HG03066 (cell line): ENCODE data around the gene HEXD.
"Not testable (repeated sequence)": the region's sequence is repeated elsewhere in the genome, so short reads cannot be mapped to it uniquely, and the experiment has no call there.

Source experiments
- ATAC-seq: cut with Tn5 transposase; IDR thresholded peaks from one replicate; pipeline ENCODE4 v1.9.1; 2021; ENCODE audit warnings: low read depth; ENCODE audit not compliant: unreplicated experiment

HEXD gene

GRCh38 chr17:82394278-82394677 is 23.9 kb upstream of the HEXD start:
- ATAC-seq, result no peak

- no peak for ATAC-seq
These were observed 21.3 kb upstream of the HEXD start for GRCh38 chr17:82396601-82397435.

DNA sequence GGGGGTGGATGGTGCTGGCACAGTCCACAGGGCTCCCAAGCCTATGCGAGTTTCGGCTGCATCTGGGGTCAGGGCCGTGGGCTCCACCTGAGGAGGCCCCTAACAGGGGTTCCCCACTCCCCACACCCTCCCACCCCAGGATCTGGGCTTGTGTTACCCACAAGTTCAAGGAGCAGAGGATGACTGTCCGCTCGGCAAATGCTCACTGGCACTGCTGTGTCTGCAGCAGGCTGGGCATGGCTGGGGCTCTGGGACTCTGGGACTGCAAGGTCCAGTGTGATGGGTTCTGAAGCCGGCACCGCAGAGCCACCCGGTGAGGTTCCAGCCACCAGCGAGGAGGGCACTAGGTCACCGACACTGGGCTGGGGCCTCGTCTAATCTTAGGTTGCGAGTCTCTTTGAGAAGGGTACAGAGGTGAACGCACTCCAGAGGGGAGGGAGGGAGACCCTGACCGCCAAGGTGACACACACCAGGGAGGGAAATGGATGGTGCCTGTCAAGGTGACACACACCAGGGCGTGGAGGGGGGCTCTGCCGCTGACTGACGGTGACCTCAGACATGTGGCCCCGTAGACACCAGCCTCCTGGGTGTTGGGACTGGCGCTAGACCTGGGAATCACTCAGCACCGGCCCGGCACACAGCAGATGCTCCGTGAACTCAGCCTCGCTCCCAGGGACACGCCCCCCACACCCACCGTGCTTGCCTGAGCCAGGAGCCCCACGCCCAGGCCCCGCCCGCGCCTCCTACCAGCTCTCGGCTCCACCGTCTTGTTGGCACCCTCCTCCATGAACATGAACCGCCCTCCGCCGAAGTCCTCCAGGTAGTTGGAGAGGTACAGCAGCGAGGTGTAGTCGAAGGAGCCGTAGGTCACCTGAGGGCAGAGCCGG is 20.5 kb upstream of the HEXD start:
- no peak for ATAC-seq

- ATAC-seq, result no peak
These were observed 19.1 kb upstream of the HEXD start for GRCh38 chr17:82399041-82399441.

- ATAC-seq, result no peak
These were observed 18.5 kb upstream of the HEXD start for GRCh38 chr17:82399601-82400101.

DNA sequence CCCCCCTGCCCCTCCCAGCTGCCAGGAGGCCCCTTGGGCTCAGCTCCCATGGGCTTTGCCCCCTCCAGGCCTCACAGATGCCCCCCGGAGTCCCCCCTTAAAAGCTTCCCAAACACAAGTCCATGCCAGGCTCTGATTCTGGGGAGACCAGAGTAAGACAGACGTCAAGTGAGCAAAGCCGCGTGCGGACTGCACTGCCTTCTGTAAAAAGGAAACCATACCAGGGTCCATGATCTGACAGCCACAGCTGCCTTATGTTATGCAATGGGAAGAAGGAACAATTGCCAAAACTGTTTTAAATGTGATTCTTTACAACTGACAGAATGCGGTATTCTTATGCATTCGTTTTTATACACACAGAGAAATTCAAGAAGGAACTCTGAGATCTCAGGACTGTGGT is 17.9 kb upstream of the HEXD start:
- ATAC-seq, result no peak

GRCh38 chr17:82400830-82401229 is 17.3 kb upstream of the HEXD start:
- ATAC-seq, result no peak

DNA sequence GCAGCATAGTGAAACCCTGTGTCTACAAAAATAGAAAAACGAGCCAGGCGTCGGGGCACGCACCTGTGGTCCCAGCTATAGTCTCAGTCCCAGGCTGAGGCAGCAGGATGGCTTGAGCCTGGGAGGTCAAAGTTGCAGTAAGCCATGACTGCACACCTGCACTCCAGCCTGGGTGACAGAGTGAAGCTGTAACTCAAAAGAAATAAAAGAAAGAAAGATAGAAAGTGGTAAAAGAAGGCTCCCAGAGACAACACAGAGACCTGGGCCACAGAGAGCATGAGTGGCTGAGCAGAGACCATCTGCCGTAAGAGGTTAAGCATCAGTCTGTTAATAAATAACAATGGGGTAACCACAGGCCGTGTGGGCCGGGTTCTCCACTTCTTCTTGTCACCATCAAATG is 15.3 kb upstream of the HEXD start:
- ATAC-seq, result peak; percentile 74

DNA sequence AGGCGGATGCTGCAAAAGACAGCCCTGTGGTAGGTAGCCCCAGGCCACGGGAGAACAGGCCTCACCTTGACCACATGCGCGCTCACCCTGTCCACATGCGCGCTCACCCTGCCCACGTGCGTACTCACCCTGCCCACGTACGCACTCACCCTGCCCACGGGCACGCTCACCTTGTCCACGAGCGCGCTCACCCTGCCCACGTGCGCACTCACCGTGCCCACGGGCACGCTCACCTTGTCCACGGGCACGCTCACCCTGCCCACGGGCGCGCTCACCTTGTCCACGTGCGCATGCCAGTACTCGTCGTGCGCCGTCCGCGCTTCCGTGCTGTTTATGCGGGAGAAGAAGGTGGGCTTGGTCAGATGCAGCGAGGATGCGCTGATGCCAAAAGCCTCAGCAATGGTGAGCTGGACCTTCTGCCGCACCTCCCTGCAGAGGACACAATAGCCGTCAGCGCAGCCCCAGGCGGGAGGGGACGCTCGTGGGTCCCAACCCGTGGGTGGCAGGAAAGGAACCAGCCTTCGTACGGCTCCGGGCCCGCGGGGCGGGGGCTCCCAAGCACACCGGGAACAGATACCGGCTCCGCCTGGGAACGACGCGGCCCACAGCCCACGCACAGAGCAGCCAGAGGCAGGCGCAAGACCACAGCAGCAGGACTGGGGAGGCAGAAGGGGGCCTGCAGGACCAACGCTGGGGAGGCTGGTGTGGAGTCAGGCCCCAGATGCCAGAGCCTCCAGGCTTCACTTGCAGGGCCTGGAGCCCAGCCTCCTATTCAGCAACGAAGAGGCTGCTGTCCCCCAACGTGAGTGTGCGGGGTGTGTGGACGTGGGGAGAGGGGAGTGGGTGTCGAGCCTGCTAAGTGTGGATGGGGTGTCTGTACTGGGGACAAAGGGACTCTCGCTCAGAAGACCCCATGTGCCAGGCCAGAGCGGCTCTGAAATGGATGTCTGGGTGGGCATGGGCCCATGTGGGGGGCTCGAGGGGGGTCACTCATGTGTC is 14.2 kb upstream of the HEXD start:
- ATAC-seq, result no peak

- no peak for ATAC-seq
These were observed 13.1 kb upstream of the HEXD start for GRCh38 chr17:82405051-82405450.

DNA sequence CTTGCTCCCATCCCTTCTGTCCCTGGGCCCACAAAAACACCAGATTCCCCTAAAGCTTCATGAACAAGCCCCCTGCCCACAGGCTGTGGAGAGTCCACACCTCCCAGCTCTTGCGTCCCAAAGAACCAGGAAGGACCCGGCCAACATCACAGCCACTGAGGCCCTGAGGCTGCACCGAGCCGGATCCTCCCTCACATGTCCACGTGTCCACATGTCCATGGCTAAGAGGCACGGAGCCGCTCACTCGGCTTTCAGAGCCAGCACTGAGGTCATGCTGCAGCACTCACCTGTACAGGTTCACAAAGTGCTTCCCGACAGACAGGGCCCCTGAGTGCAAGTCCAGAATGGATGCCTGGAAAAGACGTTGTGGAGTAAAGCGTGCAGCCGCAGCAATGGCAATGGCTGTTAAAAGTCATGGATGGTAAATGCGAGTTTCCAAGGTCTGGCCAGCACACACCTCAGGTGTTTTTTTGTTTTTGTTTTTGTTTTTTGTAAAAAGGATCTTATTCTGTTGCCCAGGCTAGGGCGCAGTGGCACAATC is 11.9 kb upstream of the HEXD start:
- ATAC-seq, result no peak

GRCh38 chr17:82407255-82407654 is 10.9 kb upstream of the HEXD start:
- ATAC-seq, result no peak

DNA sequence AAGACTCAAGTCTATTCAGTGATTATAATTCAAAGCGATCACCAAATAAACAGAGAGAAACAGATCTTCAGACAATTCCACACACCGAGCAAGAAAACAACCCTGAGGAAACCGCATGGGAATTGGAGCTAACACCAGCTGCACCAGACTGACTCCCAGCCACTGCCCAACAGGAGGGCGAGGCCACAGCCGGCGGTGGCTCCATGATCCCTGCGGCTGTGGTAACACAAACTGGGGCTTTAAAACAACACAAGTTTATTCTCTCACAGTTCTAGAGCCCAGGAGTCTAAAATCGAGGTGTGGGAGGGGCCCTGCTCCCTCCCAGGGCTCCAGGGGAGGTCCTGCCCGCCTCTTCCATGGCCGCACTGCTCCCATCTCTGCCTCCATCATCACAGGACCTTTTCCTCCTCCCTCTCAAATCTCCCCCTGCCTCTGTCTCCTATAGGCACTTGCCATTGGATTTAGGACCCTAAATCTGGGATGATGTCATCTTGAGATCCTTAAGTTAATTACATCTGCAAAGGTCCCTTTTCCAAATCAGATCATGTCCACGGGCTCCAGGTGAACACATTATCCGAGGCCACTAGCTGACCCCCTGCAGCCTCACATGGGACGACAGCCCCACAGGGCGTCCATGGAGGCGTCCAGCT is 9.7 kb upstream of the HEXD start:
- ATAC-seq, result no peak

DNA sequence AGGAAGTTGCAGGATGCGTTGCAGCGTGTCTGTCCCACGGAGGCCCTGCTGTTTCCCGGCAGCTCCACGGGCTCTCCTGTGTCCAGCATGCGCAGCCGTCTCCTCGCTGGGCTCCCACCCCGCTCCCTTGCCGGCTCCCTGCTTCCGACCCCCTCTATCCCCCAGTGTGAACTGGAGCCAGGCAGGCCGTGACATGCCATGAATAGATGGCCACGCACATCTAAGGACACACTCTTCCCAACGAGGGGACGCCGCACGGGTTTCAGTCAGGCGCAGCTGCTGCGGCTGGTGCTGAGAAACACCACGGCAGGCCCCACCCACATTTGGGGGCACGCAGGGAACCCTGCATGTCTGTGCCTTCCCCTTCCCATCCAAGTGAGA is 9.2 kb upstream of the HEXD start:
- ATAC-seq, result no peak

- no peak for ATAC-seq
These were observed 8.0 kb upstream of the HEXD start for GRCh38 chr17:82410014-82410716.

DNA sequence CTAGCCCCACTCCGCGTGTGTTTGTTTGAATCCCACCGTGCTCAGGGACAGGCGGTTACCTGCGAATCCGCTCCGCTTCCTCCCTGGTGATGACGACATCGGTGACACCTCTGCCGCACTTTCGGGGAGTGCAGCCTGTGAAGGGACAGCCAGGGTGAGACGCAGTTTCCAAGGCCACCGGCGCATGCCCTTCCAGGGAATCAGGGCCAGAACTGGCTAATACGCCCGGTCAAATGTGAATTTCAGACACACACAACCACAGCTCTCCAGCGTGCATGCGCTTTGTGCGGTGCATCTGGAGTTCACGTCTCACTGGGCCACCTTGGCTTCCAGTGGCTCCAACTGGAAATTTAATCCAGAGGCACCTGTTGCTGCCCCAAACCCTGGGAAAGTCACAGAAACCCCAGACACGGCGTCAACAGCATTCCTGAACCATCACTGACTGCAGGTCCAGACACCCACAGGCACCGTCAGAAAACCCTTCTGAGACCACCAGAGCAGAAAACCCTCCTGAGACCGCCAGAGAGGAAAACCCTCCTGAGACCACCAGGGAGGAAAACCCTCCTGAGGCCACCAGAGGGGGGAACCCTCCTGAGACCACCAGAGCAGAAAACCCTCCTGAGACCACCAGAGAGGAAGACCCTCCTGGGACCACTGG is 6.6 kb upstream of the HEXD start:
- ATAC-seq, result no peak

GRCh38 chr17:82412081-82412480 is 6.1 kb upstream of the HEXD start:
- not testable (repeated sequence) for ATAC-seq
